ENCODE measurements around the gene MPST.

The MPST gene

DNA sequence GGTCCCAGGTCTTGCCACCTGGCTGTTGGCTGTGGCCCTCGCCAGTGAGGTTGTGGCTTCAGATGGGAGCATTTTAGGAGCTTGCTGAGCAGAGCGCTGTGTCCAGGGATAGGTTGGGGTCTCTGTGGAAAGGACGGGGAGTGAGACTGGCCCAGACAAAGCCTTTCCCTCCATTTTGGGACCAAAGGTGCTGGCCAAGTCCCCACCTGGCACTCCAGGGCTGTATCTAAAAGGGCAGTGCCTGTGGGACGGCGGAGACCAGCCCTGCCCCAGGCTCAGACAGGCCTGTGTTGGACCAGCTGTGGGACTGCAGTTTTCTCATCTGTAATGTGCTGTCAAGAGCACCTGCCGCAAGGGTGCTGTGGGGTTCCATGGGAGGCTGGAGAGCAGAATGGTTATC is 27.0 kb downstream of the MPST start:
- TF ChIP-seq, protein P1, sequence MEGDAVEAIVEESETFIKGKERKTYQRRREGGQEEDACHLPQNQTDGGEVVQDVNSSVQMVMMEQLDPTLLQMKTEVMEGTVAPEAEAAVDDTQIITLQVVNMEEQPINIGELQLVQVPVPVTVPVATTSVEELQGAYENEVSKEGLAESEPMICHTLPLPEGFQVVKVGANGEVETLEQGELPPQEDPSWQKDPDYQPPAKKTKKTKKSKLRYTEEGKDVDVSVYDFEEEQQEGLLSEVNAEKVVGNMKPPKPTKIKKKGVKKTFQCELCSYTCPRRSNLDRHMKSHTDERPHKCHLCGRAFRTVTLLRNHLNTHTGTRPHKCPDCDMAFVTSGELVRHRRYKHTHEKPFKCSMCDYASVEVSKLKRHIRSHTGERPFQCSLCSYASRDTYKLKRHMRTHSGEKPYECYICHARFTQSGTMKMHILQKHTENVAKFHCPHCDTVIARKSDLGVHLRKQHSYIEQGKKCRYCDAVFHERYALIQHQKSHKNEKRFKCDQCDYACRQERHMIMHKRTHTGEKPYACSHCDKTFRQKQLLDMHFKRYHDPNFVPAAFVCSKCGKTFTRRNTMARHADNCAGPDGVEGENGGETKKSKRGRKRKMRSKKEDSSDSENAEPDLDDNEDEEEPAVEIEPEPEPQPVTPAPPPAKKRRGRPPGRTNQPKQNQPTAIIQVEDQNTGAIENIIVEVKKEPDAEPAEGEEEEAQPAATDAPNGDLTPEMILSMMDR (IDR thresholded peaks at IDR 0.05) = no peak

DNA sequence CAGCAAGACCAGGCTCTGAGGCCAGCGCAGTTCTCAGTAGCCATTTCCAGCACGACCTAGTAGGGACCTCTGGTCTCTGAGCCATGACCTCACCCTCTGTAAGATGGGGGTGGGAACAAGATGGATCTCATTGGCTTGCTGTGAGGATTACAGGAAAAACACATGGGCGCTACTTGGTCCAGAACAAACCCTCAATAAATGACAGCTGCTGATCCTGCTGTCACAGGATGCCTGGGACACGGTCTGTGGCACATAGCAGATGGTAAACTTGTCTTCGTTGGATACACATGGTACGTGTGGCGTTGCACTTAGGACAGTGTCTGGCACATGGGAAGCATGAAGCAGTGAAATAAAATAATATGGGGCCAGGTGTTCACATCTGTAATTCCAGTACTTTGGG is 27.5 kb downstream of the MPST start:
- TF ChIP-seq, protein P1 (IDR thresholded peaks at IDR 0.05) = no peak

DNA sequence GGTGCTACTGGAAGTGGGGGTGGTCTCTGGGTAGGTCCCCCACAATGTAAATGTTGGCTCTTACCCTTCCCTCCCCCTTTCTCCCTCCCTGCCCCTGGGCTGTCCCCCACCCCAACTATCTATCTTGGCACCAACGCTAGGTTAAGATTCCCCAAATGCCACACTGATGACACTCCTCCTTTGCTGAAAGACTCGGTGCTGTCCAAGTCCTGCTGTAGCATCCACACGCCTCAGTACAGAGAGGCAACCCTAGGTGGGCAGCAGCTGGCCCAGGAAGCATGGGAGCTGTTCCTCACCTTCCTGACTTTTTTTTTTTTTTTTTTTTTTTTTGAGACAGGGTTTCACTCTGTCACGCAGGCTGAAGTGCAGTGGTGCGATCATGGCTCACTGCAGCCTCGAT is 28.6 kb downstream of the MPST start:
- TF ChIP-seq, protein P1 (IDR thresholded peaks at IDR 0.05) = no peak

DNA sequence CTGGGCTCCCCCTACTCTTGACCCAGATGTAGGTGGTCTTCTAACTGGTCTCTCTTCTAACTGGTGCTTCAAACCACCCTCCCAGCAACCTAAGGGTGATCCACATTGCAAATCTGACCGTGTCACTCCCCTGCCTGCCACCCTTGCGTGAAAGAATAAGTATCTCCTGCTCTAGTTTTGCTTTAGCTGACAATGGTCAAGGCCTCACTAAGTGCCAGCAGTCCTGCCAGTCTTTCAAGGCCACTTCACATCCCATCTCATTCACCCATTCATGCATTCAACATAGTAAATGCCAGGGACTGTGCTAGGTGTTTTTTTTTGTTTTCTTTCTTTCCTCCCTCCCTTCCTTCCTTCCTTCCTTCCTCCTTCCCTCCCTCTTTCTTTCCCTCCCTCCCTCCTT is 29.7 kb downstream of the MPST start:
- TF ChIP-seq, protein P1 (IDR thresholded peaks at IDR 0.05) = no peak

DNA sequence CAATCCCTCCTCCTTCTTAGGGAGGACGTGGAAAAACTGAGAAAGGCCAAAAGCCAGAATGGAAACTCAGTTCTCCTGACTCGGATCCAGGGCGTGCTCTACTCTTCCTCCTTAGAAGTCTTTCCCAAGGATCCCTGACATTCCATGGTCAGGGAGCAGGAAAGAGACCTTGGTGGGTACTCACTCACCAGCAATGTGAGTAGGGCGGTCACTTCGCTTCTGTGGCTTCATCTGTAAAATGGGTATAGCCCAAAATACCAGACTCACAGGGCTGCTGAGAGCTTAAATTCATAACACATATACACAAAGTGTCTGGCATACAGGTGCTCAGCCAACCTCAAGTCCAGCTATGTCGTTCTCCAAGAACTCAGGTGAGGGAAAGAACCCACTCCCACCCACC is 31.4 kb downstream of the MPST start:
- TF ChIP-seq, protein P1 (IDR thresholded peaks at IDR 0.05) = no peak

DNA sequence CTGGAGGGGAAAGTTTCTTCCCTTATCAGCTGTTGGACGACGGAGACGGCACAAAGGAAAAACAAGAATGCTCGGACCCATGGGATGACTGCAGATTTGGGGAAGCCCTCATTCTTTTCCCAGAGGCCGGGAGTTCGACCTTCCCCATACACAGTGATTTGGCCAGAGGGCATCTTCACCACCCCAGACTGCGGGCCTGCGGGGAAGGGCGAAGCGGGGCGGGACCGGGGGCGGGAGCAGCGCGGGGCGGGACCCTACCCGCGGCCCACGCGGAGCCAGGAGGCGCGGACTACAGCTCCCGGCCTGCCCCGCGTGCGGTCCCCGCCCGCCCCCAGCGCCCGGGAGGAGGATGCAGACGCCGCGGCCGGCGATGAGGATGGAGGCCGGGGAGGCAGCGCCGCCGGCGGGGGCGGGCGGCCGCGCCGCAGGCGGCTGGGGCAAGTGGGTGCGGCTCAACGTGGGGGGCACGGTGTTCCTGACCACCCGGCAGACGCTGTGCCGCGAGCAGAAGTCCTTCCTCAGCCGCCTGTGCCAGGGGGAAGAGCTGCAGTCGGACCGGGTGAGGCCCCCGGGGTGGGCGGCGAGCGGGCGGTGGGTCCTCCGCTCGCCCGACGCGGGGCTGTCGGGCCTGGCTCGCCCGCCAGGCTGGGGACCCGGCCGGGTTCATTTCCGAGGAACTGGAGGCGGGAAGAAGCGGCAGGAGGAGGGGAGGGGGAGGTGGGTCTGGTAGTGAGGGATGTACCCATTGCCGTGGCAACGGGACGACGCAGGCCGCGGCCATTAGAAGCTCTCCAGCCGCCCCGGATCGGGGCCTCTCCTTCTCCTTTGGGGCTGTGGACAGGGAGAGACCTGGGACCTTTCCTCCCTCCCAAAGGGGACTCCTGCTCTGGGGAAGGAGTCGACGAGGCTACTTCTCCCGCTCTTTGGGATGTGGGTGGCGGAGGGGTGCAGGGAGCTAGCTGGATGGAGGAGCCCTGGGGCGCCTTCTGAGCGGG is 32.1 kb downstream of the MPST start, which contains the start of gene KCTD17:
TSS of gene KCTD17 (plus strand) at position 352 of the 995 bp plus-strand sequence. CDS start at position 371, 19 bp downstream.
- TF ChIP-seq, protein P1 (IDR thresholded peaks at IDR 0.05) = peak; percentile 18; the same call in 1 of the 2 replicates

DNA sequence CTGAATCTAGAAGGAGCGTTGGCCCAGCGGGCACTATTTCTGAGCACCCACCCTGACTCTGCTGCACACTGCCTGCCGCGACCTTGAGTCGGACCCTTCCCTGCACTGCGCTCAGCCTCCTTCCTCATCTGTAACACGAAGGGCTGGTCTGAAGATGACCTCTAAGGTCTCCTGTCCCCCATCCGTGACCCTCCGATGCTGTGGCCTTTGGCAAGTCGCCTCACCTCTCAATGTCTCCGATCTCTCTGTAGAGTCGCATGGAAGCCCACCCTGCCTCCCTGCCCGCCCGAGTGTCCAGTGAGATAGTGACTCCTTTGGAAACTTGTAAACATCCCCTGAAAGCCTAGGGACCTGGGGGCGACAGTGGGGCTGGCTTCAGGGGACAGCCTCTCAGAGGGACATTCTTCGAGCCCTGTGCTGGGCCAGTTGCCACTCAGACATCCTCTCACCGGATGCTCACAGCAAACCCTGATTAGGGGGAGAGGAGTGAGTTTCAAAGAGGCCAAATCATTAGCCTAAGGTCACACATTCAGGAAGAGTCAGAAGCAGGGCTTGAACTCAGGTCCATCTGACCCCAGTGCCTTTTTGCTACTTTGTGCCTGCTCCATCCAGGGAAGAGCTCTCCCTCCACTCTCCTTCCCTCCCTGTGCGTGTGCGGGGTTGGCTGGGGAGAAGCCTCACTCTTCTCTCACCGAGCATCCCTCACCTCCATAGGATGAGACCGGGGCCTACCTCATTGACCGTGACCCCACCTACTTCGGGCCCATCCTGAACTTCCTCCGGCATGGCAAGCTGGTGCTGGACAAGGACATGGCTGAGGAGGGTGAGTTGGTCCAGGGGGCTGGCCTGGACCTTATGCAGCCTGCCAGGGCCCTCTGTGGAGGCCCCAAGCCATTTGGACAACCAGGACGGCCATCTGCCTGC is 33.1 kb downstream of the MPST start:
- TF ChIP-seq, protein P1 (IDR thresholded peaks at IDR 0.05) = no peak
